Hematopoietic multipotent progenitor cell treated with erythropoietin and hydrocortisone succinate and interleukin-3 and kit ligand, for 8 days (in vitro differentiated cells): ENCODE data around the gene SSC5D.
A peak's percentile ranks its signal among the peaks of the same experiment; 100 is the strongest.
"Not testable (repeated sequence)": the region's sequence is repeated elsewhere in the genome, so short reads cannot be mapped to it uniquely, and the experiment has no call there.

ENCODE experiments used
- DNase-seq: peaks from one replicate; pipeline ENCODE4 v3.0.0-alpha.2; 2015

The SSC5D gene

DNA sequence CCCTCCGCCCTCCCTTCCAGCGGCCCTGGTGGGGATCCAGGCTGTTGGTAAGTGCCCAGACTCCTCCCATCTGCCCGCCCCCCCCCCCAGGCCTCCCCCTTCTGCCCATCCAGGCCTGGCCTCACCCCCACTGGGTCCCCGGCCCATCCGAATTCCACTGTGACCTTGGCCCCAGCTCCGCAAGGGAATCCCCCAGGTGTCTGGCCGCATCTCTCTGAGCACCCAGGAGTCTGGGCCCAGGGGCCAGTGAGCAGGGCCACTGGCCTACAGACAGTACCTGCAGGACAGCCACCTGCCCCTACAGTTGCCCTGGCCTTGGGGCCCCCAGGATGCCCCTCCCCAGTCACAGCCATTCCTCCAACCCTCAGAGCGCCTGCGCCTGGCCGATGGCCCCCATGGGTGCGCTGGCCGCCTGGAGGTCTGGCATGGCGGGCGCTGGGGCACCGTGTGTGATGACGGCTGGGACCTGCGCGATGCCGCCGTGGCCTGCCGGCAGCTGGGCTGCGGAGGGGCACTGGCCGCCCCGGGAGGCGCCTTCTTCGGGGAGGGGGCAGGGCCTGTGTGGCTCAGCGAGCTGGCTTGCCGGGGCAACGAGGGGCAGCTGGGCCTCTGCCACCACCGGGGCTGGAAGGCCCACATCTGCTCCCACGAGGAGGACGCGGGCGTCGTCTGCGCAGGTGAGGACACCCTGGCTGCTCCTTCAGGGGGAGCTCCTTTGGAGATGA lies 912 bp downstream of the SSC5D start:
- DNase-seq = no peak

GRCh38 chr19:55489711-55490477 lies 1.7 kb downstream of the SSC5D start:
- DNase-seq = no peak

DNA sequence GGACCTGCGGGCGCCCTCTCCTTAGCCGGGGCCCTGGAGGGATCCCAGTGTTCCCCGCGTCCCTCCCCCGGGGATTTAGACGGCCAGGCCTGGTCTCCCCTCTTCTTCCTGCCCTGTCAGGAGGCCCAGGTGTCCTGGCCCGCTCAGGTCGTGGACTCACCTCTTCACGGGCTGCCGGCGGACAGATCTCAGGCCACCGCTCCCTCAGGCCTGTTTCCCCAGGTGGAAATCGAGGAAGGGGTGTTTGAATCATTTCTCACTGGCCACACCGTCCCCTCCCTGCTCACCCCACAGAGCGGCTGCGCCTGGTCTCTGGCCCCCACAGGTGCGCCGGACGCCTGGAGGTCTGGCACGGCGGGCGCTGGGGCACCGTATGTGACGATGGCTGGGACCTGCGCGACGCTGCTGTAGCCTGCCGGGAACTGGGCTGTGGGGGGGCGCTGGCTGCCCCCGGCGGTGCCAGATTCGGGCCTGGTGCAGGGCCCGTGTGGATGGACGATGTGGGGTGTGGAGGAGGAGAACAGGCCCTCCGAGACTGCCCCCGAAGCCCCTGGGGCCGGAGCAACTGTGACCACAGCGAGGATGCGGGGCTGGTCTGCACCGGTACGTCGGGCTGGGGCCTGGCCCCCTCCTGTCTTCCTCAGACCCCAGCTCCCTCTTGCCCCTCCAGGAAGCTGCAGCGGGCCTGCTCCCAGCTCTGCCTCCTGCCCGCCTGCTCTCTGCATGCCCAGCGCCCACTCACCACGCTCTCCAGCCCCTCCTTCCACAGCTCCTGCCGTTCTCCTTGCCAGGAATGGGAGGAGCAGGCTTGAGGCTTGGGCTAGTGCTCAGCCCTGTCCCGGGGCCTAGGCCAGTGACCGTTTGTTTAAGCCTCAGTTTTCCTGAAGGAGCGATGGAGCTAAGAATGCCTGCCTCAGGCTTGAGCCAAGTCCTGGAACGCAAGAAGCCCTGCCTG lies 2.5 kb downstream of the SSC5D start:
- no peak for DNase-seq

- no peak for DNase-seq
Observed at GRCh38 chr19:55491546-55492360, 3.5 kb downstream of the SSC5D start.

GRCh38 chr19:55492362-55492944 lies 4.2 kb downstream of the SSC5D start:
- DNase-seq = no peak

- DNase-seq = no peak
Observed at GRCh38 chr19:55493052-55493644, 4.9 kb downstream of the SSC5D start.

DNA sequence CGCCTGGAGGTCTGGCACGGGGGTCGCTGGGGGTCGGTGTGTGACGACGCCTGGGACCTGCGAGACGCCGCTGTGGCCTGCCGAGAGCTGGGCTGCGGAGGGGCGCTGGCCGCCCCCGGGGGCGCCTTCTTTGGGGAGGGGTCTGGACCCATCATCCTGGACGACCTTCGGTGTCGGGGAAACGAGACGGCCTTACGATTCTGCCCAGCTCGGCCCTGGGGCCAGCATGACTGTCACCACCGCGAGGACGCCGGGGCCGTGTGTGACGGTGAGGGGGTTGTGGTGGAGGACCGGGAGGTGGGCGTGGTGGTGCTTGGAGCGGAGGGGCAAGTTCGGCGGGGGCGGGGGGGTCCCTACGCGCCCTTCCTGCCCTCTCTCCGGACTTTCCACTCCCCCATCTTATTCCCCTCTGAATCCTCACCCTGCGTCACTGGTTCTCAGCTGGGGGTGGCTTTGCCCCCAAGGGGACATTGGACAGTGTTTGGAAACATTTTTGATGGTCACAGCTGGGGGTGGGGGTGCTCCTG lies 5.5 kb downstream of the SSC5D start:
- DNase-seq = no peak

GRCh38 chr19:55494172-55494761 lies 6.0 kb downstream of the SSC5D start:
- no peak for DNase-seq

DNA sequence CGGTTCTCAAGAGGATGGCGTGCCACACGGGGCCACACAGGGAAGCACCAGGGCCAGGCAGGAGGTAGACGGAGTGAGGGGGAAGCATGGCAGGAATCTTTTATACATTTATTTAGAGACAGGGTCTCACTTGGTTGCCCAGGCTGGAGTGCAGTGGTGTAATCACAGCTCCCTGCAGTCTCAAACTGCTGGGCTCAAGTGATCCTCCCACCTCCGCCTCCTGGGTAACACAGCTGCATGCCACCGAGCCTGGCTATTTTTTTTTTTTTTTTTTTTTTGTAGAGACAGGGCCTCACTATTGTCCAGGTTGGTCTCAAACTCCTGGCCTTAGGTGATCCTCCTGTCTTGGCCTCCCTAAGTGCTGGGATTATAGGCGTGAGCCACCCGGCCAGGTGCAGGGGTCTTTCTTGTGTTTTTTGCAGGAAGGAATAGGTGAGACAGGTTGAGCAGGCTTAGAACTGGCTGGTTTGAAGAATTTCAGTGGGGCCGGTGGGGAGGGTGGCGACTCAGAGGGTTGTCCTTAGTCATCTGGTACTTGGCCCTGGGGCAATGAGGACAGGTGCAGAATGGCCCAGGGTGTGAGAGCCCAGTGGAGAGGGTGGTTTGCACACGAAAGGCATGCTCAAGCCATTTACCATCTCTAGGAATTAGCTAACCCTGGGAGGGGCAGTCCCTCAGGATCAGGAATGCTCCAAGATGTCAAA lies 7.6 kb downstream of the SSC5D start:
- no peak for DNase-seq

- not testable (repeated sequence) for DNase-seq
Observed at GRCh38 chr19:55496820-55497219, 8.6 kb downstream of the SSC5D start.

DNA sequence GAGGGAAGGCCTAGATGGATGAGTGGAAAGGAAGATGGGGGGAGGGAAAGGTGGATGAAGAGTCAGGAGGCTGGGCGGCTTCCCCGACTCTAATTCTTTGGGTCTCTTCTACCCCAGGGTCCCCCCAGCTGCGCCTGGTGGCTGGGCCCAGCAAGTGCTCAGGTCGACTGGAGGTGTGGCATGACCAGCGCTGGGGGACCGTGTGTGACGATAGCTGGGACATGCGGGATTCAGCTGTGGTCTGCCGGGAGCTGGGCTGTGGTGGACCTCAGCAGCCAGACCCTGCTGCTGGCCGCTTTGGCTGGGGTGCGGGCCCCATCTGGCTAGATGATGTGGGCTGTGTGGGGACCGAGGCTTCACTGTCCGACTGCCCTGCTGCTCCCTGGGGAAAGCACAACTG lies 9.5 kb downstream of the SSC5D start:
- DNase-seq = no peak

DNA sequence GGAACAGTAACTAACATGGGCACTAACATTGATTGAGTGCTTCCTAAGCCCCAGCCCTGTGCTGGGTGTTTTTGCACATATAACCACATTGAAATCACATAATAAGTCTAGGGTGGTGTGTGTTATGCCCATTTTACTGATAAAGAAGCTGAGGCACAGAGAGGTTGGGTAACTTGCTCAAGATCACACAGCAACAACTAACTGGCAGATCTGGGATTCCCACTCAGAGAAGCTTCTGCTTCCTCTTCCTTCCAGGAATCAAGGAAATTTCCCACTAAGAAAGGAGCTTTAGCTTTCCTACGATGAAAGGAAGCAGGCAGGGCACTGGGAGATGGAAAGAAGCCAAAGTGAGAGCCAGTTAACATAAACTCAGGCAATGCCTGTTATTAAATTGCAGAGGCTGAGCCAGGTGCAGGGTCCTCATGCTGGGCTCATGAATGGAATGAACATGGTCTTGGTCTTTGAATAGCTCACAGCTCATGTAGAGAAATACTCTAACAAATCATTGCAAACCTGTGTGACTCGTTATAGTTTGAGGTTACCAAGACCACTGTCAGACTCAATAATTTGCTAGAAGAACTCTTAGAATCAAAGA lies 10.1 kb downstream of the SSC5D start:
- DNase-seq = no peak

GRCh38 chr19:55500368-55500952 lies 12.2 kb downstream of the SSC5D start:
- no peak for DNase-seq

DNA sequence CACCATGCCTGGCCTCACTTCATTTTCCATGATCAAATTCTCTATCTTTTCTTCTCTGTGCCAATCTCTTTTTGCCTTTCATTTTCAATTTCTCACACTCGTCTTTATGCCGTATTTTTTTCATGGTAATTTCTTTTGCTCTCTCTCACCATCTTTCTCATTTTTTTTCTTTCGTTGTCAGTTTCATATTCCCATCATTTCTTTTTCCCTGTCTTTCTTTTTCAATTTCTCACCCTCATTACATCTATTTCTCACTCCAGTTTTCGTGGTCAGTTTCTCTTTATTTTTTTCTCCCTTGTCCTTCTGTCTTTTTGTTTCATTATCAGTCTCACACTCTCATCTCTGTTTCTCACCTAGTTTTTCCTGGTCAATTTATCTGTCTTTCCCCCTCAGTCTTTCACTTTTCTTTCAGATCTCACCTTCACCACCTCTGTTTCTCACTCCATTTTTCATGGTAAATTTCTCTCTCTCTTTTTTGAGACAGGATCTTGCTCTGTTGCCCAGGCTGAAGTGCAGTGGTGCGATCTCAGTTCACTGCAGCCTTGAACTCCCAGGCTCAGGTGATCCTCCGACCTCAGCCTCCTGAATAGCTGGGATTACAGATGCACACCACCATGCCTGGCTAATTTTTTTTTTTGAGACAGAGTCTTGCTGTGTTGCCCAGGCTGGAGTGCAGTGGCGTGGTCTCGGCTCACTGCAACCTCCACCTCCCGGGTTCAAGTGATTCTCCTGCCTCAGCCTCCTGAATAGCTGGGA lies 14.1 kb downstream of the SSC5D start:
- DNase-seq = no peak

DNA sequence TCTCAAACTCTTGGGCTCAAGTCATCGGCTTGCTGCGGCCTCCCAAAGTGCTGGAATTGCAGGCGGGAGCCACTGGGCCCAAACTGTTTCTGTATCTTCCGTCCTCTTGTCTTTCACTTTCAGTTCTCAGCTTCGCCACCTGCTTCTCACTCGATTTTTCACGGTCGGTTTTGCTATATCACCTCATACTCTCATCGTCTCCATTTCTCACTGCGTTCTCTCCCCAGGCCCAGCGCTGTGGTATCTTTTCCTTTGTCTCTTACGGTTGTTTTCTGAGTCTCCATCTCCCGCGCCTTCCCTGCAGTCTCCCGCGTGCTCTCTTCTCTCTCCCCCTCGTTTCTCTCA lies 14.9 kb downstream of the SSC5D start:
- no peak for DNase-seq

DNA sequence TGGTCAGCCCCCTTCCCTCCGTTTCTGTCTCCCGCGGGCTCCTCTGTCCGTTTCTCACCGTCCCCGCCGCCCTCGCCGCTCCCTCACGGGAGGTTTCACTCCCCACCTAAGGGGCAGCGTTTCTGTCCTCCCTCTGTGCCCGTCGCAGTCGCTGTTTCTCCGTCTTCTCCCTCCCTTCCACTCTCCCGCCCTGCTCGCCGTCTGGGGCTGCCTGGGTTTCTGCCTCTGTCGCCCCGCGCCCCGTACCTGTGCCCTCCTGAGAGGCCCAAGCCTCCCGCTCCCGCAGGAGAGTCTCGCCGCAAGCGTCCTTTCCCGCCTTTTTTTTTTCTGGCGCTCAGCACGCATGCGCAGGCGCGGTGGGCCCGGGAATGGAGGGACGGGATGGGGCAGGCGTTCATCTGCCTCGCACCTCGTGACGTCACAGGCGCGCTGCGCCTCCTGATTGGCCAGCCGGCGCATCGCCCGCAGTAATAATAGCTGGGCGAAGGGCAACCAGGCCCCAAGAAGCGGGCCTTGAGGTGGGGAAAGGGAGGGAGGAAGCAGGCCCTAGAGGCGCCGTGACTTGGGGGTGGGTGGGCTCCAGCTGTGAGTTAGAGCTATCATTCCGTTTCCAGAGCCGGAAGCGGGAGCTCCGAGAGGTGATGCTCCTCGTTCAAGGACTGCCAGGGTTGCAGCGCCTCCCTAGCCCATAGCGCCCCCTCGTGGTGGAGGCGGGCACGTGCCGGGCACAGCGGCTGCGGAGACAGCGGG lies 15.4 kb downstream of the SSC5D start:
- DNase-seq = peak; percentile 94

DNA sequence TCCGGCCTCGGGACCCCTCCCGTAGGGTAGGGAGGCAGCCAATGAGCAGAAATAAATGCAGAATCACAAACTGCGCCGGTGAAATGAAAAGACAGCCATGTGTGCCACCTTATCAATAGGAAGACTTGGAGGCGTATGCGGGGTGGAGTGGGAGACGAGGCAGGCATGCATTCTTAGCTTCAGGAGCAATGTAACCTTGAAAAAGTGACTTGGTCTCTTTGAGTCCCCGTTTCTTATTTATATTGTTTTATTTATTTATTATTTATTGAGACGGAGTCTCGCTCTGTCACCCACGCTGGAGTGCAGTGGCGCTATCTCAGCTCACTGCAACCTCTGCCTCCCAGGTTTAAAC lies 16.0 kb downstream of the SSC5D start:
- DNase-seq = no peak

DNA sequence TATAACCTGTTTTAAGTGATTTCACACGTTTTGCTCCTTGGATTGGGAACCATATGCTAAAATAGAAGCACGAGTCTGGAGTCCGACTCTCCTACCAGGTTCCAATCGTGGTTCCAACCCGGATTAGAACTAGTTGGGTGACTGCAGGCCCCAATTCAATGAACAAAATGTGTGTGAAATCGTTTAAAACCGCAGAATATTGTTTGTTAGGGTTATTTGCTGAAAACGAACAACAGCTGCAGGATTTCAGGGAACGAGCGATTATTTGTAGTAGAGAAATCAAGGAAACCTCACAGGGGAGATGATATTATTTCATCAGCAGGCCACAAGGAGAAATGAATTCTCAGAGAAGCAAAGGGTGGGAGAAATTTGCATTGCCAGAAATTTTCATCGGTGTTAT lies 16.7 kb downstream of the SSC5D start:
- DNase-seq = no peak
